ENCODE results near the gene FAM221B. TPM values are rescaled to one million over a fixed set of nuclear protein-coding genes. Genes with fewer than 3 reads are reported as not detected.
A peak's percentile ranks its signal among the peaks of the same experiment; 100 is the strongest.

FAM221B gene
- total RNA-seq, 6 experiments from 2014 or later, result not detected

DNA sequence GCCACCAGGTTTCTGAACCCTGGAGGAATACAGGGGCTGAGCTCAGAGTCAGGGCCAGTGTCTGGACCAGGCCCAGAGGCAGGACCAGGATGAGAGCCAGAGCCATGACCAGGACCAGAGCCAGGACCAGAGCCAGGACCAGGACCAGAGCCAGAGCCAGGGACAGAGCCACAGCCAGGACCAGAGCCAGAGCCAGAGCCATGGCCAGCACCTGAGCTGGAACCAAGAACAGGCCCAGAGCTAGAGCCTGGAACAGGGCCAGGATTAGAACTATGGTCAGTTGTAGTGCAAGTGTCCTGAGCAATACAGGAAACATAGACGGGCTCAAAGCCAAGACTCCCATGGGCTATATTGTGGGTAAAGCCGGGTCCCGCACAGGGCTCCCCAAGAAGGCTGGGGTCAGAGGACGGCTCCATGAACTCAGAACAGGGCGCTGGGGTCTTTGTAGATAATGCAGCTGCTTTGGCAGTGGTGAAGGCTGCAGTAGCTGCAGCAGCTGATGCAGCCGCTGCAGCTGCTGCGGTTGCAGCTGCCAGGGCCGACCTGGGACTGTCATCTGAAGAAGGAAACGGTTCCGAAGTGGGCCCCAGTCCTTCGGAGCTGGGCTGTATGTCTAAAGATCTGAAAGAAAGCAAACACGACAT is 17.0 kb downstream of the FAM221B start:
- intact Hi-C loops (cut with DNase I), result no loop called here
- Histone ChIP-seq H3K4me3 (peak overlapping the region; percentile 23 to 59 (median 37)), H3K27ac (peak overlapping the region in 2 of 3 donors; percentile 2 to 99), H3K27me3 (no peaks in the 10 kb centered on the region), H3K36me3 (peaks cover 0 to 13% (median under 1%) of the 10 kb centered on the region in 4 donors), H3K4me1 (peaks cover 0 to 27% (median 17%) of the 10 kb centered on the region in 4 donors), H3K9me3 (no peaks in the 10 kb centered on the region)
- ATAC-seq, result peak; percentile 2 to 55 (median 40)
- 6% methylated on average over 8 of the region's 12 CpGs for WGBS (ENCODE audit: insufficient coverage, low coverage, low lambda C conversion rate, missing lambda C conversion rate)
- DNase-seq, result peak; percentile 58 to 92 (median 87)
- no peak for TF ChIP-seq POLR2A (IDR thresholded peaks at IDR 0.05)
- TF ChIP-seq, protein P1, sequence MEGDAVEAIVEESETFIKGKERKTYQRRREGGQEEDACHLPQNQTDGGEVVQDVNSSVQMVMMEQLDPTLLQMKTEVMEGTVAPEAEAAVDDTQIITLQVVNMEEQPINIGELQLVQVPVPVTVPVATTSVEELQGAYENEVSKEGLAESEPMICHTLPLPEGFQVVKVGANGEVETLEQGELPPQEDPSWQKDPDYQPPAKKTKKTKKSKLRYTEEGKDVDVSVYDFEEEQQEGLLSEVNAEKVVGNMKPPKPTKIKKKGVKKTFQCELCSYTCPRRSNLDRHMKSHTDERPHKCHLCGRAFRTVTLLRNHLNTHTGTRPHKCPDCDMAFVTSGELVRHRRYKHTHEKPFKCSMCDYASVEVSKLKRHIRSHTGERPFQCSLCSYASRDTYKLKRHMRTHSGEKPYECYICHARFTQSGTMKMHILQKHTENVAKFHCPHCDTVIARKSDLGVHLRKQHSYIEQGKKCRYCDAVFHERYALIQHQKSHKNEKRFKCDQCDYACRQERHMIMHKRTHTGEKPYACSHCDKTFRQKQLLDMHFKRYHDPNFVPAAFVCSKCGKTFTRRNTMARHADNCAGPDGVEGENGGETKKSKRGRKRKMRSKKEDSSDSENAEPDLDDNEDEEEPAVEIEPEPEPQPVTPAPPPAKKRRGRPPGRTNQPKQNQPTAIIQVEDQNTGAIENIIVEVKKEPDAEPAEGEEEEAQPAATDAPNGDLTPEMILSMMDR (IDR thresholded peaks at IDR 0.05), result no peak

DNA sequence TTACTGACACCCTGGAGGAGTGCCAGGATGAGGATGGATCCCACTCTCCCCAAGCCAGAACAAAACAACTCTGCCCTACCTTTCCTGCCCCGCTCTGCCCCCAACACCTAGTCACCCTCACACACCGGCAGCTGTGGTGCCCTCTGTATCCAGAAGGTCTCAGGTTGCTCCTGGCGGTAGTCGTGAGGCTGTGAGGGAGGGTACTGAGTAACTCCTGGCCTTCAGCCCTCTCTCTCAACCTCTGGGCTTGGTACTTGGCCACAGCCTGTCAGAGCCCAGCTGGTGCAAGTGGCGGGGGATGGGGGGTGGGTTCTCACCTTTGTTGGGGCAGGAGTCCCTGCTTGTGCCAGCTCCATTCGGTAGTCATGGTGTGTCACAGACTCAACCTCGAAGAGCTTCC is 18.4 kb downstream of the FAM221B start:
- peaks cover 0 to 13% (median 6%) of the 10 kb centered on the region in 4 donors for H3K36me3 ChIP-seq
- H3K4me1 ChIP-seq, result peaks cover 0 to 27% (median 17%) of the 10 kb centered on the region in 4 donors
- H3K4me3 ChIP-seq, result no peak overlapping the region
- DNase-seq, result no peak
- no peaks in the 10 kb centered on the region for H3K27me3 ChIP-seq
- no peaks in the 10 kb centered on the region for H3K9me3 ChIP-seq
- no peak for ATAC-seq
- intact Hi-C loops (cut with DNase I), result no loop called here
- H3K27ac ChIP-seq, result no peak overlapping the region
- TF ChIP-seq, protein P1 (IDR thresholded peaks at IDR 0.05), result no peak
- TF ChIP-seq POLR2A (IDR thresholded peaks at IDR 0.05), result no peak
- no CpG with 5 or more reads among the region's 7 CpGs for WGBS (ENCODE audit: insufficient coverage, low coverage, low lambda C conversion rate, missing lambda C conversion rate)

DNA sequence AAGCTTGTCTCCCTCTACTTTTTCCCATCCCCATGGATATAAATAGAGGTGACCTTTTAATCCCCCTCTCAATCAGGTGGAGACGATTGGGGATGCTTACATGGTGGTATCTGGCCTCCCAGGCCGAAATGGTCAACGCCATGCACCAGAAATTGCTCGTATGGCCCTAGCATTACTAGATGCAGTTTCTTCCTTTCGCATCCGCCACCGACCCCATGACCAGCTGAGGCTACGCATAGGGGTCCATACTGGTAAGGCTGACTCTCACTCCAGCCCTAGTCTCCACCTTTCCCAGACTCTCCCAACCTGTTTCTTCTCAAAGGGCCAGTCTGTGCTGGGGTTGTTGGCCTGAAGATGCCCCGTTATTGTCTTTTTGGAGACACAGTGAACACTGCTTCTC is 20.1 kb downstream of the FAM221B start:
- Histone ChIP-seq H3K4me3 (no peak overlapping the region), H3K36me3 (peaks cover 0 to 18% (median 6%) of the 10 kb centered on the region in 4 donors), H3K9me3 (no peaks in the 10 kb centered on the region), H3K4me1 (peaks cover 0 to 21% (median 10%) of the 10 kb centered on the region in 4 donors), H3K27me3 (no peaks in the 10 kb centered on the region), H3K27ac (no peak overlapping the region)
- intact Hi-C loops (cut with DNase I), result no loop called here
- no peak for DNase-seq
- no peak for ATAC-seq
- 88% methylated on average over 9 of the region's 9 CpGs for WGBS (ENCODE audit: insufficient coverage, low coverage, low lambda C conversion rate, missing lambda C conversion rate)
- TF ChIP-seq, protein P1 (IDR thresholded peaks at IDR 0.05), result no peak
- no peak for TF ChIP-seq POLR2A (IDR thresholded peaks at IDR 0.05)

DNA sequence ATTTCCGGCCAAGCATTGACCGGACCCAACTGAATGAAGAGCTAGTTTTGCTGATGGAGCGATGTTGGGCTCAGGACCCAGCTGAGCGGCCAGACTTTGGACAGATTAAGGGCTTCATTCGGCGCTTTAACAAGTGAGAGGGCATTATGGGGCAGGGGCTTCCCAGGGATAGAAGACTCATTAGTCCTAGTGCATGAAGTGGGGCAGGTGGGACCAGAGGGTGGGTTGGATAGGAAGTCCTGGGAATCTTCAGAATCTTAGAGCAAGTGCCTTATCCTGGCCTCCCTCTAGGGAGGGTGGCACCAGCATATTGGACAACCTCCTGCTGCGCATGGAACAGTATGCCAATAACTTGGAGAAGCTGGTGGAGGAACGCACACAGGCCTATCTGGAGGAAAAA is 22.4 kb downstream of the FAM221B start:
- DNase-seq, result peak in 1 of 3 donors; percentile 28
- ATAC-seq, result no peak
- Histone ChIP-seq H3K4me3 (no peak overlapping the region), H3K4me1 (peaks cover 0 to 10% (median 4%) of the 10 kb centered on the region in 4 donors), H3K9me3 (no peaks in the 10 kb centered on the region), H3K36me3 (peaks cover 0 to 19% (median 7%) of the 10 kb centered on the region in 4 donors), H3K27ac (no peak overlapping the region), H3K27me3 (no peaks in the 10 kb centered on the region)
- intact Hi-C loops (cut with DNase I), result no loop called here
- no peak for TF ChIP-seq POLR2A (IDR thresholded peaks at IDR 0.05)
- TF ChIP-seq, protein P1 (IDR thresholded peaks at IDR 0.05), result no peak
- WGBS (ENCODE audit: insufficient coverage, low coverage, low lambda C conversion rate, missing lambda C conversion rate), result 89% methylated on average over 4 of the region's 8 CpGs
